MCF 10A (cell line): ENCODE measurements around the gene GLS. TPM values are rescaled to one million over a fixed set of nuclear protein-coding genes. Genes with fewer than 3 reads are reported as not detected.

Experiments used
- BruUV-seq: library from RNA; stranded (reverse); fragments of 400-500 nt; replicated peaks from 2 replicates; lab custom pipeline; 2021; lab: Mats Ljungman, UMichigan
- CTCF ChIA-PET: fragments of 300-600 bp; sonication (Branson Sonifier 250); formaldehyde crosslinking; extraction: SDS; loops from one replicate; lab custom pipeline; 2021; ENCODE audit warnings: antibody characterized with exemption, inconsistent platforms; lab: Yijun Ruan, JAX
- POLR2A ChIA-PET: fragments of 300-600, 350-650 bp; sonication (Branson Sonifier 250); formaldehyde crosslinking; extraction: SDS; loops from one replicate; lab custom pipeline; 2020; ENCODE audit warnings: antibody characterized with exemption, inconsistent platforms; lab: Yijun Ruan, JAX
- DNase-seq: peaks from one replicate; pipeline ENCODE4 v3.0.0-alpha.2; 2018; ENCODE audit not compliant: unreplicated experiment
- H3K27ac Mint-ChIP-seq: one replicate; pipeline ENCODE4 v1.8.0; 2022; ENCODE audit warnings: mild to moderate bottlenecking, low read depth, mixed read lengths; ENCODE audit not compliant: unreplicated experiment
- H3K27me3 Mint-ChIP-seq: one replicate; pipeline ENCODE4 v1.8.0; 2022; ENCODE audit warnings: mixed read lengths; ENCODE audit not compliant: insufficient read depth, unreplicated experiment
- H3K36me3 Mint-ChIP-seq: one replicate; pipeline ENCODE4 v1.8.0; 2022; ENCODE audit warnings: mild to moderate bottlenecking, moderate library complexity, mixed read lengths; ENCODE audit not compliant: insufficient read depth, unreplicated experiment
- H3K4me1 Mint-ChIP-seq: one replicate; pipeline ENCODE4 v1.8.0; 2022; ENCODE audit warnings: mixed read lengths; ENCODE audit not compliant: insufficient read depth, unreplicated experiment
- H3K4me3 Mint-ChIP-seq: one replicate; pipeline ENCODE4 v1.8.0; 2022; ENCODE audit warnings: mild to moderate bottlenecking, moderate library complexity, mixed read lengths; ENCODE audit not compliant: unreplicated experiment
- H3K9me3 Mint-ChIP-seq: one replicate; pipeline ENCODE4 v1.8.0; 2022; ENCODE audit warnings: mixed read lengths; ENCODE audit not compliant: unreplicated experiment
- CTCF ChIP-seq: fragments of 200-600 bp; IDR thresholded peaks from one replicate; pipeline ENCODE4 v1.8.0; 2022; ENCODE audit warnings: antibody characterized with exemption, mild to moderate bottlenecking; ENCODE audit not compliant: unreplicated experiment
- intact Hi-C: fragments of 100-400 bp; cut with micrococcal nuclease; formaldehyde crosslinking; loops from 2 replicates; pipeline ENCODE4 v1.14.1; 2022
- total RNA-seq: library from RNA; stranded (reverse); gene quantifications from 2 replicates; pipeline ENCODE4 v1.2.3, GENCODE V29; 2022

The GLS gene
- total RNA-seq, 1 experiment from 2014 or later, result 121 TPM

- H3K9me3 Mint-ChIP-seq, result no peaks in the 10 kb centered on the region
- H3K27ac Mint-ChIP-seq, result no peak overlapping the region
- ChIA-PET POLR2A (interaction anchor here (1.3 to 4.4 kb wide), 3 partner anchors 10 to 16 kb away, joined by 9 to 40 read pairs (median 31); partner anchors contain the start of gene STAT1), CTCF (interaction anchor here (0.7 kb wide), 1 partner anchor 151 kb away, joined by 4 read pairs; no protein-coding TSS in a partner anchor)
- no peak for DNase-seq
- no peak overlapping the region for H3K4me3 Mint-ChIP-seq
- TF ChIP-seq CTCF, result no peak
- no TSS peak for BruUV-seq
- H3K27me3 Mint-ChIP-seq, result no peaks in the 10 kb centered on the region
- peaks cover 14% of the 10 kb centered on the region for H3K4me1 Mint-ChIP-seq
- peaks cover 79% of the 10 kb centered on the region for H3K36me3 Mint-ChIP-seq
- intact Hi-C loops, result no loop called here
Observed at GRCh38 chr2:191003405-191004309, 123.0 kb downstream of the GLS start.

- DNase-seq, result no peak
- H3K4me1 Mint-ChIP-seq, result peaks cover 14% of the 10 kb centered on the region
- POLR2A ChIA-PET, result no interaction called here
- no peak overlapping the region for H3K4me3 Mint-ChIP-seq
- no peak overlapping the region for H3K27ac Mint-ChIP-seq
- CTCF ChIA-PET, result no interaction called here
- H3K27me3 Mint-ChIP-seq, result no peaks in the 10 kb centered on the region
- no TSS peak for BruUV-seq
- no peak for TF ChIP-seq CTCF
- intact Hi-C loops, result no loop called here
- peaks cover 69% of the 10 kb centered on the region for H3K36me3 Mint-ChIP-seq
- no peaks in the 10 kb centered on the region for H3K9me3 Mint-ChIP-seq
Observed at GRCh38 chr2:191006297-191006696, 125.7 kb downstream of the GLS start.

- TF ChIP-seq CTCF, result no peak
- DNase-seq, result no peak
- Mint-ChIP-seq H3K27me3 (no peaks in the 10 kb centered on the region), H3K4me3 (no peak overlapping the region), H3K9me3 (no peaks in the 10 kb centered on the region), H3K4me1 (peaks cover 10% of the 10 kb centered on the region), H3K27ac (no peak overlapping the region), H3K36me3 (peaks cover 65% of the 10 kb centered on the region)
- no TSS peak for BruUV-seq
- ChIA-PET POLR2A (interaction anchor here (1.4 to 1.5 kb wide), 2 partner anchors 13 to 125 kb away, joined by 4 to 6 read pairs; no protein-coding TSS in a partner anchor), CTCF (no interaction called here)
- intact Hi-C loops, result no loop called here
Observed at GRCh38 chr2:191006997-191007783, 126.6 kb downstream of the GLS start.

- BruUV-seq, result no TSS peak
- Mint-ChIP-seq H3K4me3 (no peak overlapping the region), H3K4me1 (peaks cover 8% of the 10 kb centered on the region), H3K27me3 (no peaks in the 10 kb centered on the region), H3K27ac (no peak overlapping the region), H3K36me3 (peaks cover 59% of the 10 kb centered on the region), H3K9me3 (no peaks in the 10 kb centered on the region)
- intact Hi-C loops, result no loop called here
- TF ChIP-seq CTCF, result no peak
- ChIA-PET POLR2A (interaction anchor here (1.4 to 1.5 kb wide), 2 partner anchors 12 to 126 kb away, joined by 4 to 6 read pairs; no protein-coding TSS in a partner anchor), CTCF (interaction anchor here (0.7 to 1.0 kb wide), 2 partner anchors 12 to 28 kb away, joined by 3 to 4 read pairs; no protein-coding TSS in a partner anchor)
- no peak for DNase-seq
Observed at GRCh38 chr2:191008286-191008685, 127.7 kb downstream of the GLS start.
